GM12873 (cell line): Measurements from ENCODE around the gene ZDHHC8.

Experiments used
- CTCF ChIP-seq: IDR thresholded peaks from 2 replicates; pipeline ENCODE4 v1.5.1; 2012; ENCODE audit warnings: low read depth, mild to moderate bottlenecking, moderate library complexity, low read length, control low read depth; ENCODE audit not compliant: insufficient read depth; ENCODE audit errors: missing control alignments

ZDHHC8 gene

GRCh38 chr22:20101638-20102037 lies 30.0 kb upstream of the ZDHHC8 start:
- no peak for TF ChIP-seq CTCF

GRCh38 chr22:20102203-20102780 lies 29.3 kb upstream of the ZDHHC8 start:
- peak; percentile 11 for TF ChIP-seq CTCF

- no peak for TF ChIP-seq CTCF
Measured at GRCh38 chr22:20105456-20106204, 26.0 kb upstream of the ZDHHC8 start.

GRCh38 chr22:20106205-20106848 lies 25.3 kb upstream of the ZDHHC8 start:
- TF ChIP-seq CTCF, result no peak

GRCh38 chr22:20106849-20107237 lies 24.8 kb upstream of the ZDHHC8 start:
- no peak for TF ChIP-seq CTCF

- TF ChIP-seq CTCF, result no peak
Measured at GRCh38 chr22:20107471-20107901, 24.1 kb upstream of the ZDHHC8 start.
